OCI-LY7 (cell line): Measurements from ENCODE around the gene METRN. TPM values are rescaled to one million over a fixed set of nuclear protein-coding genes. Genes with fewer than 3 reads are reported as not detected.

Experiments used
- BruUV-seq: library from RNA; stranded (reverse); fragments of 400-500 nt; replicated peaks from 2 replicates; lab custom pipeline; 2021; lab: Mats Ljungman, UMichigan
- CTCF ChIA-PET: fragments of 300-600 bp; sonication (Branson Sonifier 250); formaldehyde crosslinking; loops from one replicate; lab custom pipeline; 2022; ENCODE audit warnings: antibody characterized with exemption; ENCODE audit not compliant: unreplicated experiment; lab: Charles Lee
- POLR2A ChIA-PET: fragments of 300-600 bp; sonication (Branson Sonifier 250); formaldehyde crosslinking; loops from one replicate; lab custom pipeline; 2022; ENCODE audit warnings: antibody characterized with exemption; lab: Charles Lee
- DNase-seq: peaks from one replicate; pipeline ENCODE4 v3.0.0-alpha.2; 2015; ENCODE audit warnings: low spot score
- H2AFZ ChIP-seq: fragments of 200-600 bp; sonication (generic), shearing (Covaris generic); 2 replicates; pipeline ENCODE4 v1.6.1; 2014; ENCODE audit warnings: mild to moderate bottlenecking, antibody characterized with exemption, low read length, moderate library complexity
- H3K27ac ChIP-seq: fragments of 200-600 bp; sonication (generic); 2 replicates; pipeline ENCODE4 v1.5.1; 2014; ENCODE audit warnings: mixed run types, low read depth, mild to moderate bottlenecking, moderate library complexity, low read length, inconsistent platforms; ENCODE audit not compliant: poor library complexity, severe bottlenecking
- H3K36me3 ChIP-seq: fragments of 200-600 bp; sonication (generic); 2 replicates; pipeline ENCODE4 v1.6.1; 2014; ENCODE audit warnings: mild to moderate bottlenecking, antibody characterized with exemption, low read length, moderate library complexity, mixed read lengths; ENCODE audit not compliant: insufficient read depth
- H3K4me1 ChIP-seq: fragments of 200-600 bp; sonication (generic); 2 replicates; pipeline ENCODE4 v1.5.1; 2014; ENCODE audit warnings: mild to moderate bottlenecking, low read length; ENCODE audit not compliant: insufficient read depth, poor library complexity, severe bottlenecking
- H3K4me2 ChIP-seq: fragments of 200-600 bp; sonication (generic); 2 replicates; pipeline ENCODE4 v1.6.1; 2014; ENCODE audit warnings: mild to moderate bottlenecking, low read length
- H3K4me3 ChIP-seq: fragments of 200-600 bp; sonication (generic); 2 replicates; pipeline ENCODE4 v1.5.1; 2014; ENCODE audit warnings: mild to moderate bottlenecking, low read depth, low read length; ENCODE audit not compliant: poor library complexity, severe bottlenecking
- H3K79me2 ChIP-seq: fragments of 200-600 bp; sonication (generic); 2 replicates; pipeline ENCODE4 v1.6.1; 2016; ENCODE audit warnings: low read depth, mild to moderate bottlenecking, low read length, moderate library complexity, mixed read lengths; ENCODE audit not compliant: insufficient read depth
- H3K9me2 ChIP-seq: fragments of 200-600 bp; sonication (generic); 2 replicates; pipeline ENCODE4 v1.6.1; 2016; ENCODE audit warnings: mild to moderate bottlenecking, low read length, mixed read lengths; ENCODE audit not compliant: insufficient read depth
- H3K9me3 ChIP-seq: fragments of 200-600 bp; sonication (generic); 2 replicates; pipeline ENCODE4 v1.6.1; 2014; ENCODE audit warnings: mild to moderate bottlenecking, mixed run types, low read length, mixed read lengths
- H4K20me1 ChIP-seq: fragments of 200-600 bp; sonication (generic); 2 replicates; pipeline ENCODE4 v1.6.1; 2014; ENCODE audit warnings: mild to moderate bottlenecking, antibody characterized with exemption, low read length, moderate library complexity, mixed read lengths; ENCODE audit not compliant: insufficient read depth
- EZH2phosphoT487 ChIP-seq: fragments of 200-600 bp; sonication (generic); IDR thresholded peaks from 2 replicates; pipeline ENCODE4 v1.6.1; 2018; ENCODE audit warnings: low read depth, borderline replicate concordance, mild to moderate bottlenecking, mixed run types, antibody characterized with exemption, low read length, moderate library complexity, mixed read lengths
- intact Hi-C: fragments of 100-400 bp; cut with micrococcal nuclease; formaldehyde crosslinking; loops from one replicate; pipeline ENCODE4 v1.10.0; 2022; ENCODE audit not compliant: unreplicated experiment
- total RNA-seq, 2 experiments: library from RNA; depleted of rRNA in 1 of 2; stranded (reverse); fragments of >200 nt in 1 of 2; shearing (Covaris generic) in 1 of 2; gene quantifications; 2 replicates each; pipeline ENCODE4 v1.2.3, GENCODE V29; 2014 to 2022
- TF ChIP-seq, protein P1 (sequence below): fragments of 200-600 bp; sonication (generic); conservative IDR thresholded peaks from 2 replicates; pipeline ENCODE4 v1.5.1; 2014; ENCODE audit warnings: mild to moderate bottlenecking, antibody characterized with exemption, low read length, moderate library complexity, mixed read lengths

Gene METRN
- total RNA-seq, 2 experiments from 2014 or later: 14.4 to 15.9 TPM

DNA sequence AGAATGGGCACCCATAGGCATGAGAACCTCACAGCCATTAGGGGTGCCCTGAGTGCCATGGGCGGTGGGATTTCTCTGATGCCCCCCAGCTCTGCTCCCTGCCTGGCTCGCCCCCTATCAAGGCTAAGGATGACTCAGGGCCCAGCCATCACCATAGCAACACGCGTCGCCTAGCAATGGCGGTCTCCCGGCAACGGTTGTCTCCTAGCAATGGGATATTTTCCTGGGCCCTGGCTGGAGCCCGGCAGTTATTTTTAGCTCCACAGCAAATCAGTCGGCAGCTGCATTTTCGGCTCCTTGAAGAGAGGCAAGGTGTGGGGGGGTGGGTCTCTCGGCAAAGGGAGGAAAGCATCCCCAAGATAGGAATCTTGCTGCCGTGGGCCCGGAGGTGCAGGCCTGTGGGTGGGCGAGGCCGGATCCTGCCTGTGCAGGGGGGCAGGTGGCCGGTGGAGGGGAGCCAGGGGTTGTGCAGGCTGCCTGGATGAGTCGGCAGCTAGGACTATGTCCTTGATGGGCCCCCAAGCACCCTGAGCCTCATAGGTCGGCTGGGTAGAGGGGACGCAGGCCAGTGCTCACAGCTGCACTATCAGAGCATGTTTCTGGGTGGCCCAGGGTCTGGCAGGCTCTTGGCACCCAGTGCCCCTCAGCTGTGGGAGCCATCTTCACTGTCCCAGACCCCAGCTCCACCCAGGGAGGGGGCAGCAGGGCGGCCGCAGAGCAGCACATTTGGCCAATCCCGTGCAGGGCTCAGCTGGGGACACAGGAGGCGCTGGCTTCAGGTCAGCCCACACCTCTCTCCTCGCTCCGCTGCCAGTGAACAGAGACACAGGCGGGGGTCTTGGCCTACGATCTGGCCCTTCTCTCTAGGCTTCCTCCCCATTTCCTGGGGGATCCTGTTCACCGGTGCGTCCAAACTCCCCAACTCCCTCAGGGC, 5.1 kb upstream of the METRN start:
- H3K4me3 ChIP-seq: no peak overlapping the region
- no peaks in the 10 kb centered on the region for H3K9me3 ChIP-seq
- peaks cover 8% of the 10 kb centered on the region for H3K4me1 ChIP-seq
- no peak overlapping the region for H2AFZ ChIP-seq
- TF ChIP-seq, protein P1, sequence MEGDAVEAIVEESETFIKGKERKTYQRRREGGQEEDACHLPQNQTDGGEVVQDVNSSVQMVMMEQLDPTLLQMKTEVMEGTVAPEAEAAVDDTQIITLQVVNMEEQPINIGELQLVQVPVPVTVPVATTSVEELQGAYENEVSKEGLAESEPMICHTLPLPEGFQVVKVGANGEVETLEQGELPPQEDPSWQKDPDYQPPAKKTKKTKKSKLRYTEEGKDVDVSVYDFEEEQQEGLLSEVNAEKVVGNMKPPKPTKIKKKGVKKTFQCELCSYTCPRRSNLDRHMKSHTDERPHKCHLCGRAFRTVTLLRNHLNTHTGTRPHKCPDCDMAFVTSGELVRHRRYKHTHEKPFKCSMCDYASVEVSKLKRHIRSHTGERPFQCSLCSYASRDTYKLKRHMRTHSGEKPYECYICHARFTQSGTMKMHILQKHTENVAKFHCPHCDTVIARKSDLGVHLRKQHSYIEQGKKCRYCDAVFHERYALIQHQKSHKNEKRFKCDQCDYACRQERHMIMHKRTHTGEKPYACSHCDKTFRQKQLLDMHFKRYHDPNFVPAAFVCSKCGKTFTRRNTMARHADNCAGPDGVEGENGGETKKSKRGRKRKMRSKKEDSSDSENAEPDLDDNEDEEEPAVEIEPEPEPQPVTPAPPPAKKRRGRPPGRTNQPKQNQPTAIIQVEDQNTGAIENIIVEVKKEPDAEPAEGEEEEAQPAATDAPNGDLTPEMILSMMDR: no peak
- TF ChIP-seq EZH2phosphoT487: no peak
- POLR2A ChIA-PET: no interaction called here
- no peaks in the 10 kb centered on the region for H3K36me3 ChIP-seq
- no TSS peak for BruUV-seq
- no peaks in the 10 kb centered on the region for H3K9me2 ChIP-seq
- H3K4me2 ChIP-seq: no peak overlapping the region
- CTCF ChIA-PET: no interaction called here
- DNase-seq: no peak
- intact Hi-C loops: no loop called here
- no peaks in the 10 kb centered on the region for H4K20me1 ChIP-seq
- H3K27ac ChIP-seq: no peak overlapping the region
- no peaks in the 10 kb centered on the region for H3K79me2 ChIP-seq

DNA sequence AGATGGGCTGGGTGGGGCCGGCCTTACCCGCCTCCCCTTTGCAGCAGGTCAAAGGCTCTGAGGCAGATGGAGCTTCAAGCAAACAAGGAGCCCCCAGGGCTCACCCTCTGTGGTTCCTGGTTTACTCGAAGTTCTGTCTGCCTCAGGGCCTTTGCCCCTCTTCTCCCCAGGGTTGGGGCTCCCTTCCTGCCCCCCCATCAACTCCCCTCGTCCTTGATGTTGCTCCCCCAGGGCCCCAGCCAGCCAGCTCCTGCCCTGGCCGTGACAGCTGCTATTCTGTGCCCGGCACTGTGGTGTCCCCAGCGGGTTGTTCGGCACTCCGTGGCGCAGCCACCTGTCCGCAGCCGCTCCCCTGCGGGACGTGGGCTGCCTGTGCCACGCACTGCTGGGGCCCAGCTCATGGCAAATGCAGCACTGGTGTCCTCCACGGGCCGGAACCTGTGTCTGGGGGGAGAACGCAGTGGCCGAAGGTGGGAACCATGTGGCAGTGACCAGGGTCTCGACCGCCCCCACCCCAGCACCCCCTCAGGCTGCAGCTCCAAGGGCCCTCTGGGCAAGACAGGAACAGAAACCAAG, 4.3 kb upstream of the METRN start:
- DNase-seq: no peak
- Histone ChIP-seq H3K4me2 (no peak overlapping the region), H3K79me2 (no peaks in the 10 kb centered on the region), H3K4me3 (no peak overlapping the region), H3K4me1 (peaks cover 8% of the 10 kb centered on the region), H3K9me2 (no peaks in the 10 kb centered on the region), H4K20me1 (no peaks in the 10 kb centered on the region), H3K27ac (no peak overlapping the region), H3K36me3 (no peaks in the 10 kb centered on the region), H2AFZ (no peak overlapping the region), H3K9me3 (no peaks in the 10 kb centered on the region)
- CTCF ChIA-PET: no interaction called here
- TF ChIP-seq, protein P1: no peak
- no peak for TF ChIP-seq EZH2phosphoT487
- POLR2A ChIA-PET: no interaction called here
- intact Hi-C loops: loop anchor here (1.0 kb wide), 1 partner anchor 75 kb away; no protein-coding TSS in a partner anchor
- BruUV-seq: no TSS peak
